A673 (cell line): Measurements from ENCODE around the gene THBS2.

ENCODE experiments used
- EZH2 ChIP-seq: fragments of 200-600 bp; sonication (generic); IDR thresholded peaks from 2 replicates; pipeline ENCODE4 v1.6.1; 2017; ENCODE audit warnings: borderline replicate concordance, low read depth, mild to moderate bottlenecking, mixed read lengths, antibody characterized with exemption, low read length; ENCODE audit not compliant: poor library complexity, severe bottlenecking
- TF ChIP-seq, protein P1 (sequence below): fragments of 300-800, 200-600 bp; sonication (generic); conservative IDR thresholded peaks from 2 replicates; pipeline ENCODE4 v1.5.1; 2017; ENCODE audit warnings: low read depth, mild to moderate bottlenecking, antibody characterized with exemption, low read length, moderate library complexity, mixed read lengths

GRCh38 chr6:169172946-169173345 is 80.7 kb downstream of the THBS2 start:
- TF ChIP-seq, protein P1, sequence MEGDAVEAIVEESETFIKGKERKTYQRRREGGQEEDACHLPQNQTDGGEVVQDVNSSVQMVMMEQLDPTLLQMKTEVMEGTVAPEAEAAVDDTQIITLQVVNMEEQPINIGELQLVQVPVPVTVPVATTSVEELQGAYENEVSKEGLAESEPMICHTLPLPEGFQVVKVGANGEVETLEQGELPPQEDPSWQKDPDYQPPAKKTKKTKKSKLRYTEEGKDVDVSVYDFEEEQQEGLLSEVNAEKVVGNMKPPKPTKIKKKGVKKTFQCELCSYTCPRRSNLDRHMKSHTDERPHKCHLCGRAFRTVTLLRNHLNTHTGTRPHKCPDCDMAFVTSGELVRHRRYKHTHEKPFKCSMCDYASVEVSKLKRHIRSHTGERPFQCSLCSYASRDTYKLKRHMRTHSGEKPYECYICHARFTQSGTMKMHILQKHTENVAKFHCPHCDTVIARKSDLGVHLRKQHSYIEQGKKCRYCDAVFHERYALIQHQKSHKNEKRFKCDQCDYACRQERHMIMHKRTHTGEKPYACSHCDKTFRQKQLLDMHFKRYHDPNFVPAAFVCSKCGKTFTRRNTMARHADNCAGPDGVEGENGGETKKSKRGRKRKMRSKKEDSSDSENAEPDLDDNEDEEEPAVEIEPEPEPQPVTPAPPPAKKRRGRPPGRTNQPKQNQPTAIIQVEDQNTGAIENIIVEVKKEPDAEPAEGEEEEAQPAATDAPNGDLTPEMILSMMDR, result no peak
- no peak for TF ChIP-seq EZH2
